Endometrium (tissue), 2 donors: Measurements from ENCODE around the gene THBS2.

Source experiments
- FAIRE-seq: peaks from 2 replicates; lab custom pipeline; 2012; peaks lifted over from hg19 to GRCh38; lab: Jason Lieb, UNC
- donor health status: control.
- donor health status: control.

The THBS2 gene

GRCh38 chr6:169248521-169248971, 5.1 kb downstream of the THBS2 start:
- FAIRE-seq: no peak

- FAIRE-seq: no peak
Measured at GRCh38 chr6:169247991-169248390, 5.7 kb downstream of the THBS2 start.

DNA sequence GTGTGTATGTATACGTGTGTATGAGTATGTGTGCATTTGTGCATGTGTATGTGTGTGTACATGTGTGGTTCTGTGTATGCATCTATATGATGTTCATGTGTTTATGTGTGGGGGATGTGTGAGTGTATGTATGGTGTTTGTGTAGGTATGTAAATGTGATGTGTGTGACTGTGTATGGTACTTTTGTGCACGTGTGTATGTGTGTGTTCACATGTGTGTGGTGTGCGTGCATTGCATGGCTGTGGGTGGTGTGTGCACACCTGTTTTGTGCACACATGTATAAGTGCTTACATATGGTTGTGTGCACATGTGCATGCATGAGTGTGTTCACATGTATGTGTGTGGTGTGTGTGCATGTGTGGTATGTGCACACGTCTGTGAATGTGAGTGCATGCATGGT, 6.2 kb downstream of the THBS2 start:
- FAIRE-seq: no peak

GRCh38 chr6:169246445-169246844, 7.2 kb downstream of the THBS2 start:
- FAIRE-seq: no peak

GRCh38 chr6:169244684-169245383, 8.8 kb downstream of the THBS2 start:
- no peak for FAIRE-seq

- FAIRE-seq: no peak
Measured at GRCh38 chr6:169243661-169244060, 10.0 kb downstream of the THBS2 start.

DNA sequence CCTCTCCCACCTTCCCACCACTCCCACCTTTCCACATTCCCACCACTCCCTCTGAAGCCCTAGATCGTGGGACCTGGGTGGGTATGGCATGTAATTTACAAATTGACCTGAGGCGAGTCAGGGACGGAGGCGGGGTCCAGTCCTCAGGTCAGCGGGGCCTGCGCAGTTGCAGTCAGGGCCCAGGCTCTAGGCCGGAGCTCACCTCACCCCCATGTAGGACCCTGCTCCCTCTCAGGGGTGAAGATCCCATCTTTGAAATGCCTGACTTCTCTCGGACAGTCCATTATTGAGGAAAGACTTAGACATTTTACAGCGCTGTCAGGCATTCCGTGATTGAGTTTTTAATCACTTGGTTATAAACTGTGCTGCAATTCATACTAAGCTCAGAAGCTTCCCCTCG, 10.5 kb downstream of the THBS2 start:
- FAIRE-seq: no peak

GRCh38 chr6:169241688-169242350, 11.8 kb downstream of the THBS2 start:
- FAIRE-seq: no peak

- no peak for FAIRE-seq
Measured at GRCh38 chr6:169240591-169241390, 12.9 kb downstream of the THBS2 start.

DNA sequence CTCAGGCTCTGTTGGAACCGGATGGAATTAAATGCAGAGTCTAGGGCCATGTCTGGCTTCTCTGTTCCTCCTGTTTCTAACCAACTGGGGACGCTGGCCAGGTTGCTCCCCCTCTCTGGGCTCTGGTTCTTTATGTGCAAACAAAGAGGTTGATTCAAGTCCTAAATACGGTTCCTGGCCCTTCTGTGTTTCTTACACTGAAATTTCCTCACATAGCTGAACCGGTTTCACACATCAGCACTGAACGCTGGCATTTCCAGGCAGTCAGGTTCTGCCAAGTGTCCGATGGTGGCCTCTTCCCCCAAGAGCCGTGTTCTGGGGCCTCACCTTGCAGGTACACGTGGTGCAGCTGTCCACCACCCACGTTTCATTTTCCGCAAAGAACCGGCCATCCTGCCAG, 13.5 kb downstream of the THBS2 start:
- FAIRE-seq: no peak

DNA sequence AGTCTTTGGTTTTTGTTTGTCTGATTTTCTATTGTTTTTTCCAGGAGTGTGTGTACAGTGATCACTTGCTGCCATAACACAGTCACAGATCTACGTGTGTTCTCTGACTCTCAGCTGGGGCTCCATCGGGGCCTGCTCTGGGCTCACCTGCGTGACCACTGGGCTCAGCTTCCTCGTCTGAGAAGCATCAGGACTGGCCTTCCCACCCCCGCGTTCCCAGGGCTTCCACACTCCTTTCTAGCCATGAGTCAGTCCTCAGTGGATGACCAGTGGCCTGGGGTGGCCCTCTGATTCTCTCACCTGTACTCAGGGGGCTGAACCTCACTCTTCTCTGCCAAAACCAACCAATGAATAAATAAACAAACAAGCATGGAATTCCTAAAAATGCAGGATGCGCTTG, 14.5 kb downstream of the THBS2 start:
- no peak for FAIRE-seq

GRCh38 chr6:169238766-169239165, 14.9 kb downstream of the THBS2 start:
- no peak for FAIRE-seq

GRCh38 chr6:169237496-169238134, 16.0 kb downstream of the THBS2 start:
- no peak for FAIRE-seq

GRCh38 chr6:169236988-169237387, 16.7 kb downstream of the THBS2 start:
- no peak for FAIRE-seq

DNA sequence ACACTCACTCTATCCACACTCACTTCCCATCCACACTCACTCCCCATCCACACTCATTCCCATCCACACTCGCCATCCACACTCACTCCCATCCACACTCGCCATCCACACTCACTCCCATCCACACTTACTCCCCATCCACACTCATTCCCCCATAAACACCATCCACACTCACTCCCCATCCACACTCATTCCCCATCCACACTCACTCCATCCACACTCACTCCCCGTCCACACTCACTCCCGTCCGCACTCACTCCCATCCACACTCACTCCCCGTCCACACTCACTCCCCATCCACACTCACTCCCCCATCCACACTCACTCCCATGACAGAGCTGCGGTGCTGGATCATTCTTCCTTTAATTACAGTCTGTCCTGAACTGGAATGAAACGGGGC, 17.1 kb downstream of the THBS2 start:
- no peak for FAIRE-seq

GRCh38 chr6:169235286-169235685, 18.4 kb downstream of the THBS2 start:
- FAIRE-seq: no peak

DNA sequence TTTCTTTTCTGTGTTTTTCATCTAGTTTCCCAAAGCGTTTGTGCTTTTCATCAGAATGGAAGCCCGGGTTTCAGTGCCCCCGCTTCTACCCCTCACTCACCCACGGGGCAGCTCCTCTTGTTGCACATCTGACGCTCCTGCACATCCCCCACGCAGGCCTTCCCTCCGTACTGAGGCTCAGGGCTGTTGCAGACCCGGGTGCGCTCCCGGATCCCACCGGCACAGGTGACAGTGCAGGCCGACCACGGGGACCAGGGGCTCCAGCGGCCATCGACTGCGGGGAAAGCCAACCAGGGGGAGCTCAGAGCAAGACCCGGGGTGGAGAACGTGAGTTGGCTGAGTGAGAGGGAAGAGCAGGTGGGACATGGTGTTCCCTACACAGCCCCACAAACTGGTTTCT, 19.0 kb downstream of the THBS2 start:
- no peak for FAIRE-seq

- no peak for FAIRE-seq
Measured at GRCh38 chr6:169233832-169234231, 19.8 kb downstream of the THBS2 start.

GRCh38 chr6:169233181-169233580, 20.5 kb downstream of the THBS2 start:
- FAIRE-seq: no peak

- FAIRE-seq: no peak
Measured at GRCh38 chr6:169232507-169232931, 21.1 kb downstream of the THBS2 start.

DNA sequence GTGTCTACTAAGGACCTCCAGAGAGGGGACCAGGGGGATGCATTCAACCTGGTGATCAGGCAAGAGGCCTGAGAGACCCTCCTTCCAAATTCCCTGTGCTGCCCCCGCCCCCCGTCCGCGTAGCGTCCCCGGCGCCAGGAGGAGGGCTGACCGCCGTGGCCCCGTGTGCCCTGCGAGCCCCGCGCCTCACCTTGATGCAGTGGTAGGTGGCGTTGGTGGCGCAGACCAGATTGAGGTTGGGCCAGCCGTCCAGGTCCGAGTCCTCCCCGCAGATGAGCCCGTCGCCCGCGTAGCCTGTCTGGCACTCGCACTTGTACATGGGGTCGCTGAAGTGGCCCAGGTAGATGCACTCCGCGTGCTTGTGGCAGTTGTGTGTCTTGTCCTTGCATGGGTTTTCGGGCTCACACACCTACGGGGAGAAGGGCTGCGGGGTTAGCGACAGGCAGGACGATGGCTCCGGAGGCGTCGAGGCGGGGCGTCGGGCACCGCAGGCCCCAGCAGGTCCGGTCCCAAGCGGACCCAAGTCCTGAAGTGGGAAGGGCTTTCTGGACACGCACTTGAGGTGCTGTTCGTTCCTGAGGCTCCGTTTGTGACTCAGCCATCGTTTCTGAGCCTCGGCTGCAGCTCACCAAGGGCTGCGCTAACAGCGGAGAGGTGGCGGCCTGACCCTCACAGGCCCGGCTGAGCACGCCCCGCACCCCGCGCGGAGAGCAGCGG, 21.7 kb downstream of the THBS2 start:
- no peak for FAIRE-seq
